Esophagus squamous epithelium (tissue), 5 donors: ENCODE data around the gene AMPD2. TPM values are rescaled to one million over a fixed set of nuclear protein-coding genes. Genes with fewer than 3 reads are reported as not detected.

Experiments used
- DNase-seq: peaks from one replicate; lab custom pipeline; 2025; lab: John Stamatoyannopoulos, UW
- H3K27ac ChIP-seq, 4 donors: fragments of 200-600 bp; sonication (generic); one replicate each; pipeline ENCODE4 v1.5.1; 2016 to 2019; ENCODE audit warnings: mild to moderate bottlenecking in 1 of 4
- H3K27me3 ChIP-seq, 4 donors: fragments of 200-600 bp; sonication (generic); 1 replicate in 3 of 4; 2 replicates in 1 of 4; pipeline versions ENCODE4 v1.5.1 to v1.6.0; 2017 to 2021; ENCODE audit warnings: antibody characterized with exemption in 1 of 4
- H3K36me3 ChIP-seq, 3 donors: fragments of 200-600 bp; sonication (generic); one replicate each; pipeline ENCODE4 v1.5.1; 2016 to 2019
- H3K4me1 ChIP-seq, 3 donors: fragments of 200-600 bp; sonication (generic); one replicate each; pipeline ENCODE4 v1.5.1; 2017 to 2019
- H3K4me3 ChIP-seq, 4 donors: fragments of 200-600 bp; sonication (generic); 1 replicate in 3 of 4; 2 replicates in 1 of 4; pipeline ENCODE4 v1.5.1; 2016 to 2019; ENCODE audit warnings: mild to moderate bottlenecking in 2 of 4, moderate library complexity in 1 of 4
- H3K9me3 ChIP-seq, 3 donors: fragments of 200-600 bp; sonication (generic); one replicate each; pipeline ENCODE4 v1.5.1; 2016 to 2019
- CTCF ChIP-seq, 6 experiments: fragments of 450-650 bp in 4 of 6; fragments of 200-600 bp in 2 of 6; sonication (generic) in 2 of 6; IDR thresholded peaks; one replicate each; pipeline ENCODE4 v1.5.1; 2016 to 2019; ENCODE audit warnings: antibody characterized with exemption in 6 of 6, mild to moderate bottlenecking in 4 of 6, moderate library complexity in 4 of 6
- POLR2A ChIP-seq, 4 donors: fragments of 450-650 bp; IDR thresholded peaks; one replicate each; pipeline ENCODE4 v1.6.1; 2017; ENCODE audit warnings: antibody characterized with exemption in 4 of 4, mild to moderate bottlenecking in 4 of 4, moderate library complexity in 3 of 4
- WGBS, 2 donors: methylation state at CpG; one replicate each; pipeline ENCODE4 v1.1.5; 2018; 5-methylcytosine and 5-hydroxymethylcytosine counted together
- intact Hi-C: fragments of 100-400 bp; cut with DNase I; formaldehyde crosslinking; loops from one replicate; pipeline ENCODE4 v1.15.0; 2022
- total RNA-seq, 4 donors: library from RNA; depleted of rRNA; stranded (reverse); fragments of >200 nt; gene quantifications; one replicate each; pipeline ENCODE4 v1.1.0, GENCODE V29; 2016
- donor health status: DM: yes; HTN: yes; CAD: no.

Gene AMPD2
- total RNA-seq, 4 donors from 2014 or later = 18.5 to 51.5 (median 24.4) TPM

DNA sequence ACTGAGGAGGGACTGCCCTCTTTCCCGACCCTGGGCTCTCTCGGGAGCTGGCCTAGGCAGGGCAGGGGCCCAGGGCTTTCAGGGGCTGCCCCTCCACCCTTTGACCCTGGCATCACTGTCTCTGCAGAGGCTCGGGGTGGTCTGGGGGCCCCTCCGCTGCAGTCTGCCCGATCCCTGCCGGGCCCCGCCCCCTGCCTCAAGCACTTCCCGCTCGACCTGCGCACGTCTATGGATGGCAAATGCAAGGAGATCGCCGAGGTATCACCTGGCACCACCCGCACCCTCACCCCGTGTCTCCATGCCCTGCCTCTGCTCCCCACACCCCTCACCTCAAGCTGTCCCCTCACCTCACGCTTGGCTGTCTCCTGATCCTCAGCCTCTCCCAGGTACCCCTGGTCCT lies 5.5 kb downstream of the AMPD2 start:
- H3K36me3 ChIP-seq = peaks cover 21 to 47% (median 22%) of the 10 kb centered on the region in 3 donors
- intact Hi-C loops = no loop called here
- no peak overlapping the region for H3K4me3 ChIP-seq
- no peaks in the 10 kb centered on the region for H3K27me3 ChIP-seq
- TF ChIP-seq CTCF (IDR thresholded peaks at IDR 0.05) (no peak), POLR2A (IDR thresholded peaks at IDR 0.05) (no peak)
- peaks cover 25 to 56% (median 34%) of the 10 kb centered on the region in 3 donors for H3K4me1 ChIP-seq
- DNase-seq = no peak
- no peaks in the 10 kb centered on the region for H3K9me3 ChIP-seq
- 76 to 89% methylated on average over 7 to 10 of the region's 16 CpGs for WGBS, 2 donors
- no peak overlapping the region for H3K27ac ChIP-seq

- DNase-seq = no peak
These were observed 6.2 kb downstream of the AMPD2 start for GRCh38 chr1:109625601-109626560.

GRCh38 chr1:109626682-109627408 lies 7.2 kb downstream of the AMPD2 start:
- no peak for DNase-seq
- WGBS, 2 donors = 82 to 100% methylated on average over 2 of the region's 21 CpGs
- TF ChIP-seq POLR2A (IDR thresholded peaks at IDR 0.05) = no peak
- TF ChIP-seq CTCF (IDR thresholded peaks at IDR 0.05) = no peak
- intact Hi-C loops = no loop called here
- Histone ChIP-seq H3K9me3 (no peaks in the 10 kb centered on the region), H3K4me3 (no peak overlapping the region), H3K27me3 (no peaks in the 10 kb centered on the region), H3K27ac (no peak overlapping the region), H3K36me3 (peaks cover 28 to 62% (median 29%) of the 10 kb centered on the region in 3 donors), H3K4me1 (peaks cover 14 to 45% (median 27%) of the 10 kb centered on the region in 3 donors)

More at GRCh38 chr1:109625601-109626560, 6.2 kb downstream of the AMPD2 start:
- Histone ChIP-seq H3K27me3 (no peaks in the 10 kb centered on the region), H3K36me3 (peaks cover 24 to 52% (median 24%) of the 10 kb centered on the region in 3 donors), H3K4me3 (no peak overlapping the region), H3K27ac (no peak overlapping the region), H3K9me3 (no peaks in the 10 kb centered on the region), H3K4me1 (peaks cover 23 to 49% (median 34%) of the 10 kb centered on the region in 3 donors)
- WGBS, 2 donors = 87 to 89% methylated on average over 9 to 11 of the region's 32 CpGs
- TF ChIP-seq CTCF (IDR thresholded peaks at IDR 0.05) (no peak), POLR2A (IDR thresholded peaks at IDR 0.05) (no peak)
- intact Hi-C loops = no loop called here

DNA sequence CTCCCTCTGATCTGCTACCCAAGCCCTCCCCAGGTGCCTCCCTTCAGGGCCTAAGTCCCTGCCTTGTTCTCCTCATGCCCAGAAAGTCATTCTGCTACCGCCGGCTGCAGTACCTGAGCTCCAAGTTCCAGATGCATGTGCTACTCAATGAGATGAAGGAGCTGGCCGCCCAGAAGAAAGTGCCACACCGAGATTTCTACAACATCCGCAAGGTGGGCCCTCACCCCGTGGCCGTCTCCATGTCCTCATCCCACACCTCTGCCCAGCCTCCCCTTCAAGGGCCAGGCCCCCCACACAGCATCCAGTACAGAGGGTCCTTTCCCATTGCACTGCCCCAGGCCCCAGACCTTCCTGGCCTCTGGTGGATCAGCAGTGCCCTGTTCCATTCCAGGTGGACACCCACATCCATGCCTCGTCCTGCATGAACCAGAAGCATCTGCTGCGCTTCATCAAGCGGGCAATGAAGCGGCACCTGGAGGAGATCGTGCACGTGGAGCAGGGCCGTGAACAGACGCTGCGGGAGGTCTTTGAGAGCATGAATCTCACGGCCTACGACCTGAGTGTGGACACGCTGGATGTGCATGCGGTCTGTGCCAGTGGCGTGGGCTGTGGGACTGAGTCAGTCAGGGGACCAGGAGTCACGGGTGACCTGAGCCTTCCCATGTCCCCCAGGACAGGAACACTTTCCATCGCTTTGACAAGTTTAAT lies 8.2 kb downstream of the AMPD2 start:
- H3K9me3 ChIP-seq = no peaks in the 10 kb centered on the region
- TF ChIP-seq CTCF (IDR thresholded peaks at IDR 0.05) (no peak), POLR2A (IDR thresholded peaks at IDR 0.05) (no peak)
- 92 to 100% methylated on average over 3 to 19 of the region's 23 CpGs for WGBS, 2 donors
- H3K27ac ChIP-seq = no peak overlapping the region
- intact Hi-C loops = no loop called here
- DNase-seq = no peak
- no peak overlapping the region for H3K4me3 ChIP-seq
- peaks cover 8 to 45% (median 18%) of the 10 kb centered on the region in 3 donors for H3K4me1 ChIP-seq
- peaks cover 28 to 64% (median 29%) of the 10 kb centered on the region in 3 donors for H3K36me3 ChIP-seq
- H3K27me3 ChIP-seq = no peaks in the 10 kb centered on the region
